GM19372 (cell line): ENCODE results near the gene EPB41L4B.
"Not testable (repeated sequence)": the region's sequence is repeated elsewhere in the genome, so short reads cannot be mapped to it uniquely, and the experiment has no call there.

Experiments
- ATAC-seq: cut with Tn5 transposase; IDR thresholded peaks from one replicate; pipeline ENCODE4 v1.9.1; 2021; ENCODE audit warnings: mild to moderate bottlenecking, low read depth, moderate library complexity; ENCODE audit not compliant: unreplicated experiment

The EPB41L4B gene

DNA sequence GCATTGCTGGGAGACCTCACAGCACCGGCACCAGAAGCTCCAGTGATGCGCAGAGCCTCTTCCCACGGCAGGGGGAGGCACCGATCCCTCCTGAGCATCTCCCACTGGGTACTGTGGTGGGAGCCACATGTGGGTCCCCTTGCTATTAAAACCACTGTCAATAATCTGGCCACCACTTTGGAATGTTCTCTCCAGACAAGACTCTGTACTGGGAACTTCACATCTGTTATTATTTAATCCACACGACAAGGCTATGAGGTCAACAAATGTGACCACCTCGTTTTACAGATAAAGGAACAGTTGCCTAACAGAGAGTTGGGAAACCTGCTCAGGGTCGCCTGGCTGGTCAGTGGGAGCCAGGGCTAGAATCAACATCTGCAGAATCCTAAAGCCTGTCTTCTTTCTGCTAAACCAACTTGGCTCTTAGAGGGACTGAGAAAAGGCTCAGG is 72.7 kb downstream of the EPB41L4B start:
- no peak for ATAC-seq

DNA sequence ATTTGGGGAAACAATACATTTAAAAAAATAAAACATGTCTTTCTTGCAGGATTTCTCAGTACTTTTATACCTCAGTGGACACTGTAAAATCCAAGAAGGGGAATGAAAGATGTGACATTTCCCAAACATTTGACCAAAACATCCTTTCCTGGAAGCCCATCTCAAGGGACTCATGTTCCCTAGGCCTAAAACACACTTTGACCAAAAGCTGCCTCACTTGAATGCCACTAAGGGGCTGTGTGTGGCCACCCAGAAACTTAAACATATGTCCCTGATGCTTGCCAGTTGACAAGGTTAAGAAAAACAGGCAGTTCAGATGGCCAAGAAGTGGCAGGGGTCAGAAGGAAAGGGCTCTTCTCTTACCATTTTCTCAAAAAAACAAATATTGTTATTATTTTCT is 73.6 kb downstream of the EPB41L4B start:
- ATAC-seq: no peak

DNA sequence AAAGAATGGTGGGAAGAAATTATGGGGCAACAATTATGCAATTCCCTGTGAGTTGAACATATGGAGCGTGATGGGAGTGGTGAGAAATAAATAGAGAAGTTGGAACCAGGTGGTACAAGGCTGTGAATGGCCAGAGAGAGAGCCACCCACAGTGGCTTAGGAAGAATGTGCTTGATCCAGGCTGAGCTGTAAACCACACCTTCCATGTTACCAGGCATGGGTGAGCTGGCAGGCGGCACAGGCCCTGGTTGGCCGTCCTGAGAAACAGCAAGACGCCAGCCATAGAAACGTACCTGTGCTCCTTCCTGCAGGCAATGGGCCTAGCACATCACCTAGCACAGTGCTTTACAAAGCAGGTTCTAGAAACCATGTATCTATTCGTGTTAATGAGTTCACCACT is 74.3 kb downstream of the EPB41L4B start:
- no peak for ATAC-seq

DNA sequence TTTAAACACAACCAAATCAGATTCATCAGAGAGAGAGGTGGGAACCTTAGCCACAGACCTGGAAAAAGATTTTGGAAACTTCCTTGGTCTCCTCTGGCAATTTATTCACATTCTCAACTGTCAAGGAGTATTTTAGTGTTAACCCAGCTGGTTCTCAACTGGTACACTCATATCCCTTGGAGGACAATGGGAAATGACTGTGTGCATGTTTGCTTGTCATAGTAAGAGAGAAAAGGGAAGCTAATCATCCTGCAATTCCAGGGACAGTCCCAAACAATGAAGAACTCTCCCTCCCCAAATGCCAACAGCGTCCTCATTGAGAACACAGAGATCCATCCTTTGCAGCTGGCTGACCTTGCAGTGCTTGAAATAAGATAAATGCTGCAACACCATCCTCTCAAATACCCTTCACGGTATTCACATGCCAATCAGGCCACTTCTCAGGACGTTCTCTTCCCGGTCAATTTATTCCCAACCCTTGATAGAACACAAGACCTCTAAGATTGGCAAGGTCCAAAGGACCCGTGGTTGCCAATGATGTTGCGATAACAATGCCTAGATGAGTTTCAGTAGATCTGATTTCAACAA is 75.5 kb downstream of the EPB41L4B start:
- ATAC-seq: no peak

DNA sequence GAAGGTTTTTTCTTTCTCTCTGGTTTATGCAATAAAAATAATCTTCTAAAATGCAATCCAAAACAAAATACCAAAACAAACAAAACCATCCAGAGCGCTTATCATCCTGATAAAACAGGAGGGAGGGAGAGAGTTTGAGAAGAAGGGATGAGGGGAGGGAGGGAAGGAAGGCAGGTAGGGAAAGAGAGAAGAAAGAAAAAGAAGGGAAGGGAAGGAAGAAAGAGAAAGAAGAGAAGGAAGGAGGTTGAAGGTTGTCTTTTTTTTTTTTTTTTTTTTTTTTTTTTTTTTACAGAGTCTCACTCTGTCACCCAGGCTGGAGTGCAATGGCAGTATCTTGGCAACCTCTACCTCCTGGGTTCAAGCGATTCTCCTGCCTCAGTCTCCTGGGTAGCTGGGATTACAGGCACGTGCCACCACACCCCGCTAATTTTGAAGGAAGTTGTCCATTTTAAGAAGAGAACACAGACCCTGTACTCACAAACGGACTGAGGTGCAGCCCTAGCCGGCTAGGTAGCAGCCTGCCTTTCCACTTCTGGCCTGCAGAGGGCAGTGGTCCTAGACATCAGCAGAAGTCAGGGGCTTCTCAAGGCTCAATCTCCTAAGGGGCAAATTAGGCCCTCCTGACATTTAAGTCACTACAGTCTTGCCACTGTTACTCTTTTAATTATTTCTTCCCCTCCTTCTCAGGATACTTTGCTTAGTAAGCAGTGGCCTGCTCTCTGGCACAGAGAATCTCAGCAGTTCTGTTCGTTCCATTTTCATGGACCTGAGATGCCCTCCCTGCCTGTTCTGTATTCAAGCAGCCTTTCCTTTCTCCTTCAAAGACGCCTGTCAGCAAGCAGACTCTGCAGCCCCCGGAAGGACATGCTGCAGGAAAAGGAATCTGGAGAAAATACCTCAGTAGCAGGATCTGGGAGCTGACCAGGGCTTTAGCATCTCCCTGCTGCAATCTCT is 76.4 kb downstream of the EPB41L4B start:
- peak; percentile 88 for ATAC-seq

DNA sequence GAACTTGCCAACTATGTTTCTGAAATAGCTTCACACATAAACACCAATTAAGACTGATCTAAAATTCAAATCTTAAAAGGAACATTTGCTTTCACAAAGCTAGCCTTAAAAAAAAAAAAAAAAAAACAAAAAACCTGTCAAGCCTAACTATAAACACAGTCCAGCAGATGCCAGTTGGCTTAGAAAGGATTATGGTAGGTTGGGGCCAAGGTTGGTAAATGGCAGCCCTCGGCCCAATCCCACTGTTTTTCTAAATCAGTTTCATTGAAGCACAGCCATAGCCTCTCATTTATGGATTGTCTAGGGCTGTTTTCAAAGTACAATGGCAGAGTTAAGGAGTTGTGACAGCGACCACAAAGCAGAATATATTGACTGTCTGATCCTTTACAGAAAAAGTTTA is 78.1 kb downstream of the EPB41L4B start:
- no peak for ATAC-seq

DNA sequence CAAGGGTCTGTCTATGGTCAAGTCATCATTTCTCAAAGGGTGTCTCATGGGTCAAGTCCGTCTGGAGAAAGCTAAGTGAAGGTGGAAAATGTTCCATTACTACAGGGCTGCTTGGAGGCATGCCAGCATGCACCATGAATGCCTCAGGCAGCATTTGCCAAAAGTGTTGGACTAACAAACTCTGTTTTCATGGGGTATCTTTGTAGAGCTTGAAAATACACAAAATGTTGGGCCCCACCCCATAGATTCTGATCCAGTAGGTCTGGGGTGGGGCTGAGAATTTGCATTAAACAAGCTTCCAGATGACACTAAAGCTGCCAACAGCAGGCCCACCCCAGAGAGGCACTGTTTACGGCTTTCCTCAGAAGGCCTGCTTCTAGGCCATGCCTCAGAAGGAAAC is 78.8 kb downstream of the EPB41L4B start:
- ATAC-seq: no peak

DNA sequence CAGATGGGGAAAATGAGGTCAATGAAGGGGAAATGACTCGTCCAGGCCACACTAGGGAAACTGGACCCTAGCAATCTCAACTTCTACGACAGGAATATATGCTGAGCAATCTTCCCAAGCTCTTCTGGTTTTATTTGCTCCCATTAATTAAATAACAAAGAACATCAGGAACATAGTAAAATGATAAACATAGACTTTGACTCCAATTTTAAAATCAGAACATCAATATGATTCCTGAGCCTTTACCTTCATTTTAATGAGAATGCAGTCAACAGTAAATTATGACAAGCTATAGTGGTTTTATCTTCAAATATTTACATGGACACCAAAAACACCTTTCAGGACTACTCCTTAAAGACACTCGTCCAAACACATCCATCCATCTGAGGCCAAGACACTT is 79.7 kb downstream of the EPB41L4B start:
- no peak for ATAC-seq

DNA sequence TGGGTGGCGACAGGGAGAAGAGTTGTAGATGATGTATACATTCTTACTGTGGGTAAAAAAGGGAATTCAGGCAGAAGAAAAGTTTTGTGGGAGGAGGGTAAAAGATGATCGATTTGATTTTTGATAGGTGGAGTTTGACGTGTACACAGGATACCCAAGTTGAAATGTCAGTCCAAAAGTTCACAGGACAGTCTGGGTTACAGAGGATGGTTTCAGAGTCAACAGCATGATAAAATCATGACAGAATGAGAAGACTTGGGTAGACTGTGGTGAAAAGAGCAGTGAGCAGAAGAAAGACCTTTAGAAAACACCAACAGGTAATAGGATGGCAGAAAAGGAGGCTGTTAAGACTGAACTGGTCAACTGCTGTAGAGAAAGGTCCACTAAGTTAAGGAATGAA is 81.6 kb downstream of the EPB41L4B start:
- no peak for ATAC-seq

DNA sequence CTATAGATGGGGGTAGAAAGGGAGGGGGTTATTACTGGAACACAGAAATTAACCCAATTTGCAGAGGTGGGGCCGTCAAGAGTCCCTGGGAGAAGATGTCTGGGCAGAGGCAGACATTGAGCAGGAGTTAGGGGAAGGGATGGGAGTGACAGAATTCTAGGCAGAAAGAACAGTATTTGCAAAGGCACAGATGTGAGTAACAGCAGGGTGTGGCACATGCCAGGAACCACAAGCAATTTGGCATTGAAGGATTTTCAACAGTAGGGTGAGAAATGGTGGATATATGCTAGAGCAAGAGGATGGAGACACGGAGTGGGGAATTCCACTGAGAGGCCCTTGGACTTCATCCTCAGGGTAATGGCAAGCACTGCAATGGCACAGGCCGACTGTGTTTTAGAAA is 82.2 kb downstream of the EPB41L4B start:
- no peak for ATAC-seq

DNA sequence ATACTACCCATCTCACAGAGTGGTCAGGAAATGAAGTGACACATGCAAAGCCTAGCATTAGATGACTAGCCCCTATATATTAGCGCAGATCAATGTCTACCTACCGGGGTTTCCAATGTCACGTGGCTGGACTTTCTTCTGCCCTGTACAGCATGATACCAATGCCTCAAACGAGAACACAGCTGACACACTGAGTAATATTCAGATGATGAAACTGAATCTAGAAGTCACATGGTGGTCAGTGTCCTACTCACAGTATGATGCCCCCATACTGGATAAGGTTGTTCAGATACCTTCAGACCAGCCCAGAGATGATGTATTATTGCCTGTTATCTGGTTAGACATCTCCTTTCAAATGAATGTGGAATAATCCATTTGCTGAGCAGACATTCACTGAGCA is 82.7 kb downstream of the EPB41L4B start:
- no peak for ATAC-seq

DNA sequence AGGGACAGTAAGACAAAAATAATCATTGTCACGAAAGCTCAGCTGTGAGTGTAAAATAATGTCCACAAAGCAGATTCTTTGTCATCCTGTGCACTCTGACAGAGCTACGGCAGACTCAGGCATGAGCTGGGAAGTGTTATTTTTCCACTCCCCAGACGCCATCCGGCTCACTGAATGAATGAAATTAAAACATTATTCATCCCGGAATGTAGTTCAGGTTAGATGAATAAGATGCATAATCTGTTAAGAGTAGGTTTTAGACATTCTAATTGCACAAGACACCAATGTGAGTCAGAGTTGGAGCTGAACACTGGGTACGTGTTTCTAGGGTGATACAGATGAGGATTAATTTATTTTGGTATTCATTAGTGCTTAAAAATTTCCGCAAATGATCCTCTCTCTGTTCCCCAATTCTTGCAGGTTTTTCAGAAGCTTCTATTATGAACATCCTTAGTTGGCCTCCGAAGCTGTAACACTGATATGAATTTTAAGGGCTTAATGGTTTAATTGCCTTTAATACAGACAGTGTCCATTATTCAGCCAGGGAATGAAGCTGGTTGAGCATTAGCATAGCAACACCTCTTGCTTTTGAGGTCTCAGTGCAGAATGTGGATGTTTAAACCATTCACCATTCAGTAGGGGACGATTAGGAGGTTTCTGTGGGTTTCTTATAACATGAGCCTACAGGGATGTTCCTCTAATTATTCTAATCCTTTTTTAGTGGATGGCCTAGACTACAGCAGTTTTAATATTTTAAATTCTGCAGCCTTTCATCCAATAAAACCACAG is 88.2 kb downstream of the EPB41L4B start:
- no peak for ATAC-seq

DNA sequence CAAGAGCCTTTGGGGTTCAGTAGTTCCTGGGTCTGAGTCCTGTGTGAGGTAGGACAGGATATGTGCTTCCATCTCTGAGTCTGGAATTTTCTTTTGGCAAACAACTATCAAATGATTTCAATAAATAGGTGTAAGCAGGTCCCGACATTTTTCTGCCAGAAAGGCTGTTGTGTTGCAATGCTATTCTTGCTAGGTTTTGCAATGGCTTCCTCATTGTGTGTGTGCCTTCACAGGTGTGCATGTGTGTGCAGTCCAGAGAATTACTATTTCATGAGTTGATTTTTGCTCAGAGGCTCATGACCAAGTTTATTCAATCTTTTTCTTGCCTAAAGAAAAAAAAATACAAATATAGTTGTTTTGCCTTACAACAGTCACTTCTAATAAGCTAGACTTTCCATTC is 89.3 kb downstream of the EPB41L4B start:
- no peak for ATAC-seq

DNA sequence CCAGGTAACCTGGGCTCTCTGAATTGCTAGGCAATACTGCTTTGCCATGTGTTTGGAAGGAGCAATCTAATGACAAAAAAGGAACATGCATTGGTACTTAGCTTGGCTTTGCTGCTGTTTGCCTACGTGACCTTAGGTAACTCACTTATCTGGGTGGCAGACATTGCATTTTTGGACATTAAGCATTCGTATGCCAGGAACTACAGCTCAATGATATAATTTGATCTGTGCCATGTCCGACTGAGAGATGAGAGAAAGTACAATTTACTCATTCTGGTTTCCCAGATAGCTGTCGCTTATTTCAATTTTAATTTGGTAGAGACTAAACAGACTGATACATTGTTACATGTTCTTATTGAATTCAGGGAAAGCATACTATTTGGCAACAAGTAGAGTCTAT is 90.6 kb downstream of the EPB41L4B start:
- ATAC-seq: no peak

DNA sequence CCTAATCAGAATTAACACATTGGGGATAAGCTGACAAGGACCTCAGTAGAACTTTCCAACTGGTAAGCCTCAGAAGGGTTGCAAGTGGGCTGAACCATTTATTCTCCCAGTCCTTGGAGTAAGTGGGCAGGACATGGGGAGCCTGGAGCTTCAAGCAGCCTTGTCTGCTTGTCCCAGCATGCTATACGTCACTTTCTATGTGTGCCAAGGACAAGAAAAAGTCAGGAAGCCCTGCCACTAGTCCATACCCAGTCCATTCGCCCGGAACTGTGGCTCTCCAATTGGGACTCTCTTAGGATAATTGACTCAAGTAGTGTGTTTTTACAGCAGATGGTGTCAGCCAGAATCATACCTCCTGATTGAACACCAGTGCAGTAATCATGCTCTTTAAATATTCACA is 91.2 kb downstream of the EPB41L4B start:
- ATAC-seq: no peak

DNA sequence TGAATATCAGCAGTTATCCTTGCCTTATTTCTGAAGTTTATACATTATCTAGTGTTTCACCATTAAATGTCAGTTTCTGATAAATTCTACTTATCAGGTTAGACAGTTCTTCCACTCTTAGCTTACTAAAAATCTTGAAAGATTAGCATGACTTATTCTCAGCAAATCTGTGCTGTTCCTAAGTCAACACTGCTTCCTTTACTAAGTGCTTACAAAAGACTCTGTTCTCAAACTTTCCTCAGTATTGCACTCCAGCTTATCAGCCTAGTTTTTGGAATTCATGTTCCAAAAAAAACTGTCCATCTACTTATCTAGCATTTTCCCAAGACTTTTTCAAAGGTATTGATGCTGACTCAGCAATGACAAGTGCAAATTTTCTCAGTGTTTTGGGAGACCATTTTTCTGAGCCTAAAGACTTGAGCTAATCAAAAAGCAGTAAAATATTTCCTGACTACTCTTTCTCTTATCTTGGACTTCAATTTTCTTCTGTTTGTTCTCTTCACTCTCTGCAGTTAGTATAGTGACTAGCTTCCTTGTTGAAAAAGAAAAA is 92.7 kb downstream of the EPB41L4B start:
- no peak for ATAC-seq

DNA sequence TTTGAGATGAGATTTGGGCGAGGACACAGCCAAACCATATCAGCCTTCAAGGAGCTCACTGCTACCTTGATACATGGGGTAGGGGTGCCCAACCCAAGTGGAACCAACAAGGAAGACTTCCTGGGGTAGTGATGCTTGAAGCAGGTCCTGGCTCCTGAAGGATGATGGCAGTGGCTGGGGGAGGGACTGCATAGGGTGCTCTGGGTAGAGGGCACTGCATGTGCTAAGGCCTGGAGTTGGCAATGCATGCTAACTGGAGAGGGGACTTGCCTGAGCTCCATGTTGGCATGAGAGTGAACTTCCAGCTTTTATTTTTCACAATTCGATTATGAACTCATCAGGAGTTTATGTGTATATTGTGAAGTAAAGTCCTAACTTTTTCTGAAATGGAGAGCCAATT is 95.2 kb downstream of the EPB41L4B start:
- no peak for ATAC-seq

DNA sequence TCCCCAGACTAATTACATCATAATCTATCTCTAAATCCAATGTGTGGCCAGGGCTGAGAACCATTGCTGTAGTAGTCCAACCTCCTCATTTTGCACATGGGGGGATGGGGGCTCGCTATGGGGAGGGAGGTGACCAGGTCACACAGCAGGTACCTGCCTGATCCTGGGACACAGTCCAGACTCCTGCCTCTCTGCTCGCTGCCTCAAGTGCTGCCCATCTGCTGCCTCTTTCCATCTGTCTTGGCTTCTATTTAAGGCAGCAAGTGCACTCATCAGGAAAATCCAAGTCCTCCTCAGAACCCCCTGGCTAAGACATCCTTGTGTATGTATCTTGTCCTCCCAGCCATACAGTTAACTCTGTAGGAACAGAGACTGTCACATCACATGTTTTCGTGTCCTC is 96.1 kb downstream of the EPB41L4B start:
- no peak for ATAC-seq

DNA sequence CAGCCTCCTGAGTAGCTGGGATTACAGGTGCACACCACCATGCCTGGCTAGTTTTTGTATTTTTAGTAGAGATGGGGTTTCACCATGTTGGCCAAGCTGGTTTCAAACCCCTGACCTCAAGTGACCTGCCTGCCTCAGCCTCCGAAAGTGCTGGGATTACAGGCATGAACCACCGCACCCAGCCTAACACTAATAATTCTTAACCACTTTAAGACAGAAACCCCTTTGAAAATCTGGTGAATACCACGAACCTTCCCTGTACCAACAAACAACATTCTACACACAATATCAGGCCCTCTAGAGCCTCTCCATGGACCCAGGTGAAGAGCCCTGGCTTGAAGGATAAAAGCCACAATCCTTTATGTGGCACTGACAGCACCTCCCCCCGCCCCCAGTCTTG is 102.6 kb downstream of the EPB41L4B start:
- not testable (repeated sequence) for ATAC-seq

DNA sequence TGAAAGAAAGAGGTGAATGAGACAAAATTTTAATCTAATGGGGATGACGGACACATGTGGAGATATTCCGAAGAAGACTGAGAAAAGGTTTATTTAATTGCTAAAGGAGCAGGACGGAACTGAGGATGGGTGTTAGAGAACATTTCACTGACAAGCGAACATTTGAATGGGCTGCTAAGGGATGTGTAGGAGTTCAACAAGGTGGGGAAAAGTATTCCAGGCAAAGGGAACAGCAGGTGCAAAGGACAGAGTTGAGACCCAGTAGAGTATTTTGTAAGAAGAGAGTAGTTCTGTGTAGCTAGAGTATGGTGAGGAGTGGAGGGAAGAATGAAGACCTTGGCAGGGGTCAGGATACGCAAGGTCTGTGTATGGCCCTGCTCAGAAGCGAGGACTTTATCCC is 106.4 kb downstream of the EPB41L4B start:
- ATAC-seq: no peak
